Bronchial smooth muscle cell (primary cell): ENCODE measurements around the gene OR4D11. TPM values are rescaled to one million over a fixed set of nuclear protein-coding genes. Genes with fewer than 3 reads are reported as not detected.

Experiments
- total RNA-seq: library from RNA; depleted of rRNA; stranded (reverse); fragments of >200 nt; gene quantifications from 2 replicates; pipeline ENCODE4 v1.2.1, GENCODE V29; 2014

OR4D11 gene
- not detected in 2 replicates for total RNA-seq

GRCh38 chr11:59503276-59503675 lies at the start of gene OR4D11:
Gene OR4D11, plus strand, starts transcription at chr11:59503576. Its CDS starts 0 bp downstream, at chr11:59503576.

GRCh38 chr11:59456661-59457060 lies 46.7 kb upstream of the OR4D11 start, which contains the start of gene OR4D6:
Gene OR4D6, plus strand, starts transcription at chr11:59456961. Its CDS starts 0 bp downstream, at chr11:59456961.

GRCh38 chr11:59473015-59473414 lies 30.4 kb upstream of the OR4D11 start, which contains the start of gene OR4D10:
Gene OR4D10, plus strand, starts transcription at chr11:59473315. Its CDS starts 4,115 bp downstream, at chr11:59477430.

GRCh38 chr11:59510941-59511589 lies 7.7 kb downstream of the OR4D11 start, which contains the start of gene OR4D9:
Gene OR4D9, plus strand, starts transcription at chr11:59511539. Its CDS starts 3,374 bp downstream, at chr11:59514913.

Other genes starting within 250 kb of the OR4D11 start
- under 0.01 TPM in 1 of 2 replicates, not detected in the other for gene OR5AN1, start 144.7 kb upstream of the OR4D11 start, total RNA-seq
- gene OR5A2, start 77.2 kb upstream of the OR4D11 start, total RNA-seq: under 0.01 TPM in 1 of 2 replicates, not detected in the other
- not detected in 2 replicates for gene OR5A1, start 67.1 kb upstream of the OR4D11 start, total RNA-seq
- not detected in 2 replicates for gene OR4D6, start 46.6 kb upstream of the OR4D11 start, total RNA-seq
- not detected in 2 replicates for gene OR4D10, start 30.3 kb upstream of the OR4D11 start, total RNA-seq
- not detected in 2 replicates for gene OR4D9, start 8.0 kb downstream of the OR4D11 start, total RNA-seq
- gene OSBP, start 112.2 kb downstream of the OR4D11 start, total RNA-seq: 24.7 and 38.6 TPM in 2 replicates
- 4.2 and 4.6 TPM in 2 replicates for gene PATL1, start 165.5 kb downstream of the OR4D11 start, total RNA-seq
- not detected in 2 replicates for gene OR10V1, start 210.3 kb downstream of the OR4D11 start, total RNA-seq